ENCODE results near the gene SPRR2F.
"Not testable (repeated sequence)": the region's sequence is repeated elsewhere in the genome, so short reads cannot be mapped to it uniquely, and the experiment has no call there.

Gene SPRR2F

GRCh38 chr1:153113416-153113815, at the start of gene SPRR2F:
Gene SPRR2F, minus strand, starts transcription at chr1:153113516. Its CDS starts 783 bp downstream, at chr1:153112733.
- DNase-seq: no peak

DNA sequence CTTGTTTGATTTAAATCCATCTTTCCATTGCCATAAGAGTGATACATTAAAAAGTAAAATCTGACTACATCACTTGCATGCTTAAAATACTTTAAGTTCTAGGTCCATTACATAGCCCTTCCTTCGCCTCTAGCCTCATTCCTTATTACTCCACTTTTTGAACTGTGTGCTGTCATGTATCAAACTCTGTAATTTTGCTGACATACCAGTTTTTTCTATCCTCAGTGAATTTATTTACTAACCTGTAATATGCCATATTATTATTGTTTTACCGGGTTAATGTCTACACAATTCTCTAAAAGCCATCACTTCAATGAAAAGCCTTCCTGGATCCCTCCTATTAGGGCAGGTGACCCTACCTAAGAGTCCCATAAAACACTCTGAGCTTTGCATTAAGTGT, 42.2 kb upstream of the SPRR2F start:
- DNase-seq: no peak

DNA sequence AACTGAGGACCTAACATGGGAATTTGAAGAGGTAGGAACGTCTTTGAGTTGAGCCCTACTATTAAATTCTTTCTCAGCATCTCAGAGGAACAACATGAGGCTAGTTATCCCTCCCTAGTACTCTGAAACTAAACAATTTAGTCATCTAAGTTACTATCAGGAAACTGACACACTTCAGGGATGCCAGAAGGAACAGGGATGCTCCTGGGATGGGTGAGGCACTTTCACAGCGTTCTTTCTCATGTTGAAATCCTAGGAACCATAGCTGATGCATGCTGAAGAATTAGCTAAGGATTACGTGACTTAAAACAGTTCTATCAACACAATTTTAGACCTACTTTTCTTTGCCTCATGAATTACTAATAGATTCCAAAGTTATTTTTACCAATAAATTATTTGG, 39.2 kb upstream of the SPRR2F start:
- DNase-seq: no peak

DNA sequence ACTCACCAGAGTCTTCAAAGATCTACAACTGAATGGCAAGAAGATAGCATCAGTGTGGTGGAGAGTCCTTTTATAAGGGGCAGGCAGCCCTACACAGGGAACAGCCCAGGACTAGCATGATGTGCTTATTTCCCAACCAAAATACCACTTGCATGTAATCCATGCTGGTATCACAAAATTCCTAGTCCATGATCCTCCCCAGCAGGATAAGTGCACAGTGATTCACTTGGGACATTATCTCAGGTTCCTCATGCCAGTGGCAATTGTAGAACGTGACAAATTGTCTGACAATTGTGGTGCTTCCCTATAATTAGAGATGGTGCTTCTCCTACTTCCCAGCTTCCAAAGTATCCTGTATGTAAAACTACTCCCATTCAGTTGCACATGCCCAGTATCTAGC, 37.5 kb upstream of the SPRR2F start, which contains the start of gene SPRR2G:
Gene SPRR2G, minus strand, starts transcription at position 45 of the 400 bp plus-strand sequence. CDS start 780 bp downstream, outside the sequence.
- no peak for DNase-seq

DNA sequence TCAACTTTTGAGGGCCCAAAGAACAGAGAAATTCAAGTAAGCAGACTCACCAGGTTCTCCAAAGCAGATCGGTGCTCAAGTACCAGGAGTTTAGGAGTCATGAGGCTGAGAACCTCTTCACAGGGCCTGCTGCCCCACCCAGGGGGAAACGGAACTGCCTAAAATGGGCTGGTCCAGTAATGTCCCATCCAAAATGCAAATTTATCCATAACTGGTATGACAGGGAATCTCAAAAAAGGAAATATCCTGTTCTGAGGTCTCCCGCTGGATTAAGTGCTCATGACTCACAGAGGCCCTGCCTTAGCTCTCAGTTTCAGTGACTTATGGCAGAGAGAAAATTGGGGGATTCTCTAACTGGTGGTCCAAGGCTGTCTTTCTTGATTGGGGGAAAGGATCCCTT, 28.1 kb upstream of the SPRR2F start:
- no peak for DNase-seq

DNA sequence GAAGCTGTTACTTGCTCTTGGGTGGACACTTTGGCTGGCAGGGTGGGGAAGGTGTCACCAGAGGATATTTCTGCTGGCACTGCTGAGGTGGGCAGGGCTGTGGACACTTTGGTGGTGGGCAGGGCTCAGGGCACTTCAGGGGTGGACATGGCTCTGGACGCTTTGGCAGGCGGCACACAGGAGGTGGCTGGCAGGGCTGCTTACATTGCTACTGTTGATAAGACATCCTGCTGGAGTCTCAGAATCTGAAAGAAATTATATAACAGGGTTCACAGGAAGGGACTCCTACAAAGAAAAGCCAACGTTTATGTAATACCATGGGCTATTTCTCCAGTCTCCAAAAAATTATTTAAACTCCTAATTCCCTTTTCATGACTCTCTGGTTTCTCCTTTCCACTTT, 27.2 kb upstream of the SPRR2F start:
- no peak for DNase-seq

GRCh38 chr1:153133743-153134142, 20.4 kb upstream of the SPRR2F start:
- DNase-seq: no peak

GRCh38 chr1:153133267-153133666, 20.0 kb upstream of the SPRR2F start:
- DNase-seq: no peak

GRCh38 chr1:153128688-153129087, 15.4 kb upstream of the SPRR2F start:
- not testable (repeated sequence) for DNase-seq

DNA sequence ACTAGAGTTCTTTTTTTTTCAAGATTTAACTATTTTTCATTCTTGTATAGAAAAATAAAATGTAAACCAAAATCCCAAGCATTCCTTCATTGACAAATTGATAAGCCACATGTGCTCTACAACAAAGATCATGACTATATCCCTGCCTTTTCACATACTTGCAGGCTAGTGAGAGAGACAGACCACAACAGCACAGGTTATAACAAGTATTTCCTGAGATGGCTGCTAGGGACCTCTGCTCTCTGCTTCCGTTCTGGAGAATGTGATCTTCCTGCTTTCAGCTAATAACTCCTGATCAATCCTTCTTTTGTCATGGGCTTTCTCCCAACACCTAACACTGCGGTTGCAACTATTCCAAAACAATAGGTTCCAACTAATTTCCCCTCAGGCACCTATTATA, 14.0 kb upstream of the SPRR2F start:
- no peak for DNase-seq

GRCh38 chr1:153125536-153125935, 12.2 kb upstream of the SPRR2F start:
- DNase-seq: no peak

DNA sequence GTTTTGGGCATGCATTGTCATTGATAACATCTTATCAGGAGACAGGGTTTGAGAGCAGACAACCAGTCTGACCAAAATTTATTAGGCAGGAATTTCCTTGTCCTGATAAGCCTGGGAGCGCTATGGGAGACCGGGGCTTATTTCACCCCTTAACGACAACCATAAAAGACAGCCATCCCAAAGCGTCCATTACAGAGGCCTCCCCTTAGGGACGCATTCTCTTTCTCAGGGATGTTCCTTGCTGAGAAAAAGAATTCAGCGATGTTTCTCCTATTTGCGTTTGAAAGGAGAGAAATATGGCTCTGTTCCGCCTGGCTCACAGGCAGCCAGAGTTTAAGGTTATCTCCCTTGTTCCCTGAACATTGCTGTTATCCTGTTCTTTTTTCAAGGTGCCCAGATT, 10.5 kb upstream of the SPRR2F start:
- not testable (repeated sequence) for DNase-seq

- DNase-seq: no peak
Measured at GRCh38 chr1:153122831-153123421, 9.6 kb upstream of the SPRR2F start.

DNA sequence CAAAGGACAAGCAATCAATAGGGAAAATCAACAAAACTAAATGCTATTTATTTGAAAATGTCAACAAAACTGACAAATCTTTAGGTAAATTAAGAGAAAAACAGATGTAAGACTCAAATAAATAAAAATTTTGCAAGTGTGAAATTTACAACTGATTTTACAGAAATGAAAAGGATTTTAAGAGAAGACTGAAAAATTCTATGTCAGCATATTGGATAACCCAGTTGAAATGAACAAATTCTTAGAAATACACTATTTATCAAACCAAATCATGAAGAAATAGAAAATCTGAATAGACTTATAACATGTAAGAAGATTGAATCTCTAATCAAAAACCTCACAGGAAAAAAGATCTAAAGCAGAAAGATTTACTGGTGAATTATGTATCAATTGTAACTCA, 7.6 kb upstream of the SPRR2F start:
- DNase-seq: no peak

DNA sequence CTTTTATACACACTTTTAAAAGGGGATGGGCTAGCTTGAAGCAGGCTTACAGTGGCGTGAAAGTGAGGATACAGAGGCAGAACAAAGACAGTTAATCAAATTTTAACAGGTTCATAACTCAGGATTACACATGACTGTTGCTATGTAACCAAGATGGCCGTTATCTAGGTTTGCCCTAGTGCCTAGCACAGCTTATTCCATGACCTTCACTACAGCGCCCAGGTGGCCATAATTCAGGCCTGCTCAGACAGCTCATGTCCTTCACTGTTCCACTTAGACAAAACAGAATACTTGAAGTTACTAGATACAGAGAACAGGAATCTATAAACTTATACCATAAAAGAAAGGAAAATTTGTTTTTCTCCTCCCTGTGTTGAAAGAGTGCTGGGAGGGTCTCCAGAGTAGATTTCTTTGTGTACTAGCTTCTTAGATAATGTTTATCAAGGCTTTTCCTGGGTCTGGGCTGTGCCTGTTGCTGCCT, 6.2 kb upstream of the SPRR2F start:
- DNase-seq: no peak

DNA sequence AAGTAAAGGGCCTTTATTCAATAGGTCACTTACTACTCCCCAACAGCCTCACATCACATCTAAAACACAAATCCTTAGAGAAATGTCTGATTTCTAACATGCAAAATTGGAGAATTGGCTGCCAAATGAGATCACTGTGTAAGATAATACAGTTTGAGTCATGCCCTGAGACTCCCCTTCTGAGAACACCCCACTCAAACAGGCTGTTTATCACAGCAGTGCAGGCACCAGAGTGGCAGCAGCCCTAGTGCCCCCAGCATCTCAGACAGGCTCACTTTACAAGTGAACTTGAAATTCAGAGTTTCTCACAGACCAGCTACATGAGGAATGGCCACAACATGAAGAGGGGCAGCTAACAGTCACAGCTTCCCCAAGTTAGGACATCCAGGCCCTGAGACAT, 1.9 kb upstream of the SPRR2F start:
- not testable (repeated sequence) for DNase-seq

- DNase-seq: not testable (repeated sequence)
Measured at GRCh38 chr1:153112454-153112853, 862 bp downstream of the SPRR2F start.

DNA sequence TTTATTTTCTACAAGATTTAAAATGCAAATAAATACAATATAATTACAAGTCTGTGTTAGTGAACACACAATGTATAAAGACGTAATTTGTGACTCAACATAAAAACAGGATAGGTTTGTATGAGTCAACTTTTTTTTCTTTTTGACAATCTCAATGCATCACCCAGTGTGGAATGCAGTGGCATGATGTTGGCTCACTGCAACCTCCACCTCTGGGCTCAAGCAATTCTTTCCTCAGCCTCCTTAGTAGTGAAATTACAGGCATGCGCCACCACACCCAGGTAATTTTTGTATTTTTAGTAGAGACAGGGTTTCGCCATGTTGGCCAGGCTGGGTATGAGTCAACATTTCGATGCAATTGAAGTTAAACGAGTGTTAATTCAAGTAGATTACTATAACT, 13.1 kb downstream of the SPRR2F start:
- no peak for DNase-seq

- no peak for DNase-seq
Measured at GRCh38 chr1:153099461-153100045, 13.8 kb downstream of the SPRR2F start.

- no peak for DNase-seq
Measured at GRCh38 chr1:153095764-153096163, 17.6 kb downstream of the SPRR2F start.

DNA sequence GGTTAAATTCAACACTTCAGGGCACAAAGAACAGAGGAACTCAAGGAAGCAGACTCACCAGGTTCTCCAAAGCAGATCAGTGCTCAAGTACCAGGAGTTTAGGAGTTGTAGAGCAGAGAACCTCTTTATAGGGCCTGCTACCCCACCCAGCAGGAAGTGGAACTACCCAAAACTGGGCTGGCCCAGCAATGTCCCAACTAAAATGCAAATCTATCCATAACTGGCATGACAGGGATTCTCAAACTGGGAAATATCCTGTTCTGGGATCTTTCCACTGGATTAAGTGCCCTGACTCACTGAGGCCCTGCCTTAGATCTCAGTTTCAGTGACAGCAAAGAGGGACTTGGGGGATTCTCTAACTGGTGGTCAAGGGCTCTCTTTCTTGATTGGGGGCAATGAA, 18.9 kb downstream of the SPRR2F start, which contains the start of gene SPRR2E:
Gene SPRR2E, minus strand, starts transcription at position 101 of the 400 bp plus-strand sequence. CDS start 775 bp downstream, outside the sequence.
- no peak for DNase-seq

- no peak for DNase-seq
Measured at GRCh38 chr1:153087652-153088051, 25.7 kb downstream of the SPRR2F start.

- no peak for DNase-seq
Measured at GRCh38 chr1:153081736-153082135, 31.6 kb downstream of the SPRR2F start.
